Measurements from ENCODE around the gene ADAMTS10.
"Not testable (repeated sequence)": the region's sequence is repeated elsewhere in the genome, so short reads cannot be mapped to it uniquely, and the experiment has no call there.

The ADAMTS10 gene

DNA sequence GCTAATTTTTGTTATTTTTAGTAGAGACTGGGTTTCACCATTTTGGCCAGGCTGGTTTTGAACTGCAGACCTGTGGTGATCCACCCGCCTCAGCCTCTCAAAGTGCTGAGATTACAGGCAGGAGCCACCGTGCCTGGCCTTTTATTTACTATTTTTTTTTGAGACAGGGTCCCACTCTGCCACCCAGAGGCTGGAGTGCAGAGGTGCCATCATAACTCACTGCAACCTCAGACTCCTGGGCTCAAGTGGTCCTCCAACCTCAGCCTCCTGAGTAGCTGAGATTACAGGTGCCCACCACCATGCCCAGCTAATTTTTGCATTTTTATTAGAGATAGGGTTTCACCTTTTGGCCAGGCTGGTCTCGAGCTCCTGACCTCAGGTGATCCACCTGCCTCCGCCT is 12.4 kb upstream of the ADAMTS10 start:
- not testable (repeated sequence) for DNase-seq

- DNase-seq = no peak
Measured at GRCh38 chr19:8618751-8619150, 8.2 kb upstream of the ADAMTS10 start.

GRCh38 chr19:8617984-8618383 is 7.5 kb upstream of the ADAMTS10 start:
- no peak for DNase-seq

GRCh38 chr19:8617325-8617724 is 6.8 kb upstream of the ADAMTS10 start:
- not testable (repeated sequence) for DNase-seq

- no peak for DNase-seq
Measured at GRCh38 chr19:8616861-8617260, 6.3 kb upstream of the ADAMTS10 start.

DNA sequence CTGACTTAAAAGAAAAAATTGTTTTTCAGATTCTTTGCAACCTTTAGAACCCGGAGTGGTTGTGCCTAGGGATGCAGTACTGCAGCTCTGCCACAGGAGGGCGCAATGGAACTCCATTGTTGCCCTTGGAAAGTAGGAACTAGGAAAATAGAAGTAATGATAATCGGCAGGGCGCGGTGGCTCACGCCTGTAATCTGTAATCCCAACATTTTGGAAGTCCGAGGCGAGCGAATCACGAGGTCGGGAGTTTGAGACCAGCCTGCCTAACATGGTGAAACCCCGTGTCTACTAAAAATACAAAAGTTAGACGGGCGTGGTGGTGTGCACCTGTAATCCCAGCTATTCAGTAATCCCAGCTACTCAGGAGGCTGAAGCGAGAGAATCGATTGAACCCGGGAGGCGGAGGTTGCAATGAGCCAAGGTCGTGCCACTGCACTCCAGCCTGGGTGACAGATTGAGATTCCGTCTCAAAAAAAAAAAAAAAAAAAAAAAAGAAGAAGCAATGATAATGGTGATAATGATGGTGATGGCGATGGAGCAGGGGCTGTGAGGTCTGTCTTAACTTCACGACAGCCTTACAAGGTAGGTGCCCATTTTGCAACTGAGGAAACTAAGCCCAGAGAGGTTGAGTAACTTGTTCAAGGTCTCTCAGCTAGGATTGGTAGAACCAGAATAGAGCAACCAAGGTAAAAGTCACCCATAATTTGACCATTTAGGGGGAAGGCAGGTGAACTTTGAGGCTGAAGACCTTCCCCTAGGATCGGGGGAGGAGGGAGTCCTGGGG is 5.5 kb upstream of the ADAMTS10 start:
- DNase-seq = no peak

DNA sequence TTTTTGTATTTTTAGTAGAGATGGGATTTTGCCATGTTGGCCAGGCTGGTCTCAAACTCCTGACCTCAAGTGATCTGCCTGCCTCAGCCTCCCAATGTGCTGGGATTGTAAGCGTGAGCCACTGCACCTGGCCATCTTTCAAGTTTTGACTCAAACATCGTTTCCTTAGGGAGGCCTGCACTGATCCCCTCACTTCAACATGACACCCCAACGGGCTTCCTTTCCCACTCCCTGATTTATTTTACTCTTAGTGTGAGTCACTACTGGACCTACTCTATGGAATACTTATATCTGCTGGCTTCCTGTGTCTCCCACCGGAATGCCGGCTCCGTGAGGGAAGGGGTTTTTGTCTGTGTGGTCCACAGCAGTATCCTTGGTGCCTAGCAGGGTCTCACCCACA is 4.5 kb upstream of the ADAMTS10 start:
- no peak for DNase-seq

- no peak for DNase-seq
Measured at GRCh38 chr19:8614455-8614854, 3.9 kb upstream of the ADAMTS10 start.

DNA sequence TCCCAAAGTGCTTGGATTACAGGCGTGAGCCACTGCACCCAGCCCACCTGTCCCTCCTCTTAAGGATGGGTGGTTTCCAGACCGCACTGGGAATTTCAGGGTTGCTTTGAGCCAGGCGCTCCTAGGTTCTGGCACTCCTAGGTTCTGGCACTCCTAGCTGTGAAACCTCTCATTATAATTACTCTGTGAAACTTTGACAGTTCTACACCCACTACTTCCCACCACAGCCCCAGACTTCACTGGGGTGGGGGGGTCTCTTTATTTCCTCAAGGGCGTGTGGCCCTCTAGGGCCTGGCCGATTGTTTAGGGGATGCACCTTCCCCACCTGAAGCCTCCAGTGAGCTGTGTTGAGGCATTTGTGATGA is 2.3 kb upstream of the ADAMTS10 start:
- no peak for DNase-seq

- no peak for DNase-seq
Measured at GRCh38 chr19:8611877-8612806, 1.6 kb upstream of the ADAMTS10 start.

DNA sequence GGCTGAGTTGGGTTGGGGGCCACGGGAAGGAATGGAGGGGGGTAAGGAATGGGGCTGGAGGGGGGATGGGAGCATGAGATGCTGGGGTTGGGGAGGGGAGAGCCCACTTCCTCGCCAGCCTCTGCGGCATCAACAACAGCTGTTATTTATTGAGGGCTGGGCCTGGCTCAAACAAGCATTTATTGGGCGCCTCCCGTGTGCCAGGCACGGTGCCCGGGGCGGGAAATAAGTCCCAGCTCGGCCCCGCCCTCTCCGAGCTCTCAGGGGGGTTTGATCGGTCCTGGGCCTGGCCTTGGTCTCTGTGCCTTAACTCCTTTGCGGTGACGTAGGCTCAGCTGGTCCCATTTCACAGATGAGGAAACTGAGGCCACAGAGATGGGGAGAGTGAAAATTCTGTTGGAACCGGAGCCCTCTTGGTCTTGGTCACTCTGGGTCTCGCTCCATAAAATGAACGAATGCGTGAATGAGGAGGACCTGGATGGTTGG is 919 bp upstream of the ADAMTS10 start:
- DNase-seq = no peak

DNA sequence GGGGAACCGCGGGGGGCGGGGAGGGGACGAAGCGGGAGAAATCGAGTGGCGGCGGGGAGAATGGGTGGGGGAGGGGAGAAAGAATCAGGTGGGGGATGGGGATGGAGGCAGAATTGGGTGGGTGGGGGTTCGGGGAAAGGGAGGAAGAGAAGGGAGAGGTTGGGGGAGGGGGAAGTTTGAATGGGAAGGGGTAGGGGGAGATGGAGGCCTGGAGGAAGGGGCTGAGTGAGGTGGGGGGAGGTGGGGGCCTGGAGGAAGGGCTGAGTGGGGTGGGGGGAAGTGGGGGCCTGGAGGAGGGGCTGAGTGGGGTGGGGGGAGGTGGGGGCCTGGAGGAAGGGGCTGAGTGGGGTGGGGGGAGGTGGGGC is 403 bp upstream of the ADAMTS10 start:
- no peak for DNase-seq

DNA sequence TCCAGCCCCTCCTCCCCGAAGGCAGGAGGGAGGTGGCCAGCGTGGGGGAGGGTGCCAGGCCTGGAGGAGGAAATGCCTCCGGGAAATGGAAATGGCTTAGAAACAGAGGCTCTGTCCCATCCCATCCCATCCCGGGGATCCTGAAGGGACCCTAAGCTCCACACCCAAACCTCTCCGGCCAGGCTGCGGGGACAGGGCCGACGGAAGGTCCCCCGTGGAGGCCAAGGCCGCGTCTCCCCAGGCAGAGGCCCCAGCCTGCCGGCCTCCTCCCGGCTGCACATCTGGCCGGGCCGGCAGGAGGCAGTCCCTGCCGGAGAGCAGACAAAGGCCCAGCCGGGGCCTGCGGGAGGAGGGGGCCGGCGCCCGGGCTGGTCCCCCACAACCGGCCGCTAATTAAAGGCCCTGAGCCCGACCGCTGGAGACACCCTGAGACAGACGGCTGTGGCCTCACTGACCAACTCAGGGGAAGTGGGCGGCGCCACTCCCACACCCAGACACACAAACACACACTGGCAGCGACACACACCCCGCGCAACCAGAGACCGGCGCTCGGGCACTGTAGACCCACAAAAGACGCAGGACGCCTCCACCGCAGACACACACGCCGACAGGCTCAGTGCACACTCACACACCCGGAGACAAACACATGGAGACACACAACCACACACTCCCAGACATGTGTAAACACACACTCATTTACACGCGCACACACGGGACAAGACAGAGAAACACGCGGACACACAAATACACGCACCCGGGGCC is 1.1 kb downstream of the ADAMTS10 start:
- DNase-seq = no peak

GRCh38 chr19:8608941-8609278 is 1.6 kb downstream of the ADAMTS10 start:
- no peak for DNase-seq

GRCh38 chr19:8607386-8607785 is 3.1 kb downstream of the ADAMTS10 start:
- DNase-seq = no peak

DNA sequence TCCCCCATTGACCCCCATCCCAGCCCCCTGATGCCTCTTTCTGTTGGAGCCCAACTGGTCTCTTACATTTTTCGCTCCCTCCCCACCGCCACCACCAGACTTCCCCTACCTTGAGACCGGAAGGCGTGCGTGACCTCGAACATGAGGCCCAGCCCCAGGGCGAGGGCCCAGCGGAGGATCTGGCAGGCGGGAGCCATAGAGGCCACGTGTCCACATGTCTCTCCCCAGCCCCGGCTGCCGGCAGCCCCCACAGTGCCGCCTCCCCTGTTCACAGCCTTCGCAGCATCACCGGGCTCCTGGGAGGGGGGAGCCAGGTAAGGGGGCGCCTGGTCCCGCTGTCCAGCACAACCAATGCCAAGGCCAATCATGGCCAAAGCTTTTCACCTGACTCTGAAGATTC is 5.0 kb downstream of the ADAMTS10 start:
- no peak for DNase-seq

- DNase-seq = no peak
Measured at GRCh38 chr19:8601796-8602195, 8.7 kb downstream of the ADAMTS10 start.

DNA sequence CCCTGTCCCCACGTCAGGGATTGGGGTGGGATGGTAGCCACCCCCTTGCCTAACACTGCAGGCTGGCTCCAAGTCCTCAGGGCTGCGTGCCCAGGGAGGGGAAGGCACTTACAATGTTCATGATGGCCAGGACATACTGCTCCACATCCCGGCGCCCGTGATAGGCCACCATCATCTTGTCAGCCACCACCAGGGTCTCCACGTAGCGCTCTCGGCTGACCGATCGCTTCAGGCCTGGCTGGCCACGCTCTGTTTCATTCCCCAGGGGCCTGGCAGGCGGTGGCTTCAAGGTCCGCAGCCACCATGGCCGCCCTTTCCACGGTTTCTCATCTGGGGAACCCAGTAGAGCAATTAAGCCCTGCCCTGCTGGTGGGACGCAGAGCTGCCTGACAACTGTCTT is 9.7 kb downstream of the ADAMTS10 start:
- no peak for DNase-seq

DNA sequence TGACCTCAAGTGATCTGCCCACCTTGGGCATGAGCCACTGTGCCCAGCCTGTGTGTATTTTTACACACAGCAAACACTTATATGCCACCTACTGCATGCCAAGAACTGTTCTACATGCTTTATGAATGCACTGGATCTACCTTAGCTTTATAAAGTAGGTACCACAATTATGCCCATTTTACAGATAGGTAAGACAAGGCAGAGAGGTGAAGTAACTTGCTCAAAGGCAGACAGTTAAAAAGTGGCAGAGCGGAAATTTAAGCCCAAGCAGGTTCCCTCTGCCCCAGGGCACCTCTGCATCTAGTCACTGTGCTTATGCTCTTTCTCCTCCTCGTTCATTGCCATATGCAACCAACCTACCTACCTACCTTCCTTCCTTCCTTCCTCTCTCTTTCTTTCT is 10.5 kb downstream of the ADAMTS10 start:
- no peak for DNase-seq

DNA sequence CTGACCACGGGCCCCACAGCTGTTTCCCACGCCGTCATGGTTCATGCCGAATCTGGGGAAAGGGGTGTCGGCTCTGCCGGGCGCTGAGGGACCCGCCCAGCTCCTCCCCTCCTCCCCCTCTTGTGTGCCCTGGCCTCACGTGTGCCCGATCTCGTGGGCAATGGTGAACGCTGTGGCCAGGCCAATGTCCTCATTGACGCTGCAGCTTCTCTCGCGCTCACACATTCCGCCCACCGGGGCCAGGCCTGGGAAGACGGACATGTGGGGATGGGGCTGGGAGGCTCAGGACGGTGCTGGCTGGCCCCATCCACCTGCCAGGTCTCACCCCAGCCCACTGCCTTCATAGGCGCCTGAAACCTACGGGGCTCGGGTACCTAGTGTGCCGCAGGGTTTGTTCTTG is 14.3 kb downstream of the ADAMTS10 start:
- no peak for DNase-seq

DNA sequence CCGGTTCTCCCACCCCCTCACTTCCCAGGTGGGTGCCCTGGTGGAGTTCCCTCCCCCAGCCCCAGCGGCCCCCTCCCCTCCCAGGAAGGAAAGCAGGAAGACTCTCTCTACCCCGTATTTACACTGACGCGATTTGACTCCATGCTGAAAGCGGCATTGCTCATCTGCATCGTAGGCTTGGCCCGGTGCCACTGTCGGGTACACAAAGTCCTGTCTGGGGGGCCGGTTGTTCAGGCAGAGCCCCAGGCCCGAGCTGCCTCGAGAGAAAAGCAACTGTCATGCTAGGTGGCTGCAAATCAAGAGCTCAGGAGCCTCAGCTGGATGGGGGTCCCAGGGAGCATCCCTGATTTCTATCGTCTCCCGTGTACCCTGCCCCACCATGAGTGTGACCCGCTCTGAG is 14.9 kb downstream of the ADAMTS10 start:
- DNase-seq = no peak

GRCh38 chr19:8593931-8594330 is 16.6 kb downstream of the ADAMTS10 start:
- no peak for DNase-seq

DNA sequence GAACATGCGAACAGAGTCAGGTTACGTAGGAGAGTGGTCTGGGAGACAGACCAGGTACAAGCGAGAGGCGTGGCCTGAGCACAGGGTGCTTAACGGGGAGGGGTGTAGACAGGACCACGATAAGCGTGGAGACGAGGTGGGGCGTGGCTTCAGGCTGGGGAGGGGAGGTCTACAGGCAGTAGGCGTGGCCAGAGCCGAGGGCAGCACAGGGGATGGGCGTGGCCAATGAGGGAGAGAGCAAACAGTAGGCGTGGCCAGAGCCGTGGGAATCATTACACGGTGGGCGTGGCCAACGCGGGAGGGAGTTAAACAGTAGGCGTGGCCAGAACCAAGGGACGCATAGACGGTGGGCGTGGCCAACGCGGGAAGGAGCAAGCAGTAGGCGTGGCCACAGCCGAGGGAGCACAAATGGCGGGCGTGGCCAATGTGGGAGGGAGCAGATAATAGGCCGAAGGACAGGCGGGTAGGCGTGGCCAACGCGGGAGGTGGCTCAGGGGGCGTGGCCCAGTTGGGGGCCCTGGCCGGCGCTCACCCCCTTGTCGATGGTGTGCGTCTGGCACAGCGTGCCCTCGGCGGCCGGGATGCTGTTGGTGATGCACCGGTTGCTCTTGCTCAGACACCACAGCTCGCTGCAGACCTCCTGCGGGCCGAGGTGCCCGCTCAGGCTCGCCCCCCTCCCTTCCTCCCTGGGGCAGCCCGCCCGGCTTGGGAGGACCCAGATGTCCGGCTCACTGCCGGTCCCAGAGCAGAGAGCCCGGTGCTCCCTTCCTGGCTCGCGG is 18.1 kb downstream of the ADAMTS10 start:
- DNase-seq = no peak

Data from cerebellar nuclear complex (tissue), 1 donor.